T-cell (primary cell): Measurements from ENCODE around the gene ZNF469. TPM values are rescaled to one million over a fixed set of nuclear protein-coding genes. Genes with fewer than 3 reads are reported as not detected.

Experiments
- ATAC-seq, 4 experiments: fragments of 200-7000 bp in 3 of 4; fragments of 150-1000 bp in 1 of 4; cut with Tn5 transposase; replicated peaks in 1 of 4; 1 replicate in 3 of 4; 2 replicates in 1 of 4; pipeline ENCODE4 v1.10.0; 2021; ENCODE audit warnings: moderate library complexity in 3 of 4, mild to moderate bottlenecking in 2 of 4, moderate number of reproducible peaks in 1 of 4
- CTCF ChIA-PET, 2 donors: fragments of 300-600 bp; sonication (Branson Sonifier 250); formaldehyde crosslinking; loops; one replicate each; lab custom pipeline; 2022; ENCODE audit warnings: antibody characterized with exemption in 2 of 2; lab: Charles Lee
- POLR2A ChIA-PET, 2 donors: fragments of 300-600 bp; sonication (Branson Sonifier 250); formaldehyde crosslinking; loops; one replicate each; lab custom pipeline; 2022; ENCODE audit warnings: antibody characterized with exemption in 2 of 2; lab: Charles Lee
- DNase-seq, 35 experiments: peaks; one replicate each; pipeline versions ENCODE4 v3.0.0 to v3.0.0-alpha.2; 2013 to 2023
- H3K27ac ChIP-seq: one replicate; pipeline ENCODE4 v1.5.1; 2013; ENCODE audit warnings: low read length
- H3K27me3 ChIP-seq, 2 experiments: replicated peaks in 1 of 2; 1 replicate in 1 of 2; 2 replicates in 1 of 2; pipeline versions ENCODE4 v1.6.1 to v1.7.0; 2013; ENCODE audit warnings: low read length in 1 of 2, mixed read lengths in 1 of 2; ENCODE audit not compliant: control insufficient read depth in 2 of 2, insufficient read depth in 2 of 2; ENCODE audit errors: extremely low read depth in 1 of 2
- H3K36me3 ChIP-seq, 2 donors: 1 replicate in 1 of 2; 2 replicates in 1 of 2; pipeline versions ENCODE4 v1.6.1 to v1.7.0; 2013; ENCODE audit warnings: low read length in 1 of 2; ENCODE audit not compliant: control insufficient read depth in 2 of 2, insufficient read depth in 1 of 2; ENCODE audit errors: extremely low read depth in 1 of 2
- H3K4me1 ChIP-seq, 2 experiments: 1 replicate in 1 of 2; 2 replicates in 1 of 2; pipeline versions ENCODE4 v1.6.1 to v1.7.0; 2013; ENCODE audit warnings: low read length in 2 of 2, mixed read lengths in 1 of 2; ENCODE audit not compliant: insufficient read depth in 2 of 2, control insufficient read depth in 1 of 2; ENCODE audit errors: extremely low read depth in 1 of 2
- H3K4me3 ChIP-seq, 2 donors: 1 replicate in 1 of 2; 2 replicates in 1 of 2; pipeline versions ENCODE4 v1.5.1 to v1.7.0; 2013; ENCODE audit warnings: mild to moderate bottlenecking in 2 of 2, low read length in 1 of 2, moderate library complexity in 1 of 2; ENCODE audit not compliant: control insufficient read depth in 1 of 2; ENCODE audit errors: extremely low read depth in 1 of 2
- H3K9me3 ChIP-seq: 2 replicates; pipeline ENCODE4 v1.7.0; 2013
- H3K27ac Mint-ChIP-seq, 2 donors: one replicate each; pipeline ENCODE4 v1.8.0; 2020 to 2021; ENCODE audit warnings: mild to moderate bottlenecking in 2 of 2, mixed read lengths in 2 of 2
- H3K27me3 Mint-ChIP-seq, 2 donors: one replicate each; pipeline ENCODE4 v1.8.0; 2021 to 2022; ENCODE audit warnings: mixed read lengths in 2 of 2
- H3K36me3 Mint-ChIP-seq: one replicate; pipeline ENCODE4 v1.8.0; 2021; ENCODE audit warnings: mixed read lengths
- H3K4me1 Mint-ChIP-seq, 3 donors: one replicate each; pipeline ENCODE4 v1.8.0; 2020 to 2022; ENCODE audit warnings: mixed read lengths in 3 of 3, mild to moderate bottlenecking in 1 of 3
- H3K4me3 Mint-ChIP-seq, 3 donors: one replicate each; pipeline ENCODE4 v1.8.0; 2020 to 2022; ENCODE audit warnings: mild to moderate bottlenecking in 3 of 3, mixed read lengths in 3 of 3, moderate library complexity in 3 of 3
- H3K9me3 Mint-ChIP-seq, 3 donors: one replicate each; pipeline ENCODE4 v1.8.0; 2020 to 2022; ENCODE audit warnings: mixed read lengths in 3 of 3
- WGBS: methylation state at CpG from one replicate; pipeline ENCODE4 v1.1.5; 2013; ENCODE audit warnings: missing lambda C conversion rate; ENCODE audit not compliant: insufficient coverage; 5-methylcytosine and 5-hydroxymethylcytosine counted together
- total RNA-seq, 35 experiments: library from RNA in 6 of 35; stranded (reverse) in 6 of 35; fragments of 120-200 nt in 1 of 35; gene quantifications; one replicate each; pipeline versions ENCODE4 v1.2.1 to v1.2.4 and lab custom pipeline; 2013 to 2026

Gene ZNF469
- total RNA-seq, 5 donors from 2014 or later (not counting 1 experiment from before 2014, with no cell fraction given) = 0.63 to 1.8 (median 1.6) TPM

- Mint-ChIP-seq H3K27me3 (no peaks in the 10 kb centered on the region), H3K36me3 (no peaks in the 10 kb centered on the region), H3K9me3 (no peaks in the 10 kb centered on the region), H3K4me3 (no peak overlapping the region), H3K4me1 (peaks cover 5 to 12% (median 9%) of the 10 kb centered on the region in 3 donors), H3K27ac (peak overlapping the region in 1 of 2 donors; percentile 66)
- H3K4me1 ChIP-seq = peaks cover 0 to 11% of the 10 kb centered on the region in 2 experiments
- H3K4me3 ChIP-seq = no peak overlapping the region
- no peaks in the 10 kb centered on the region for H3K36me3 ChIP-seq
- peaks cover 0 to 6% of the 10 kb centered on the region in 2 experiments for H3K27me3 ChIP-seq
- H3K27ac ChIP-seq = no peak overlapping the region
- DNase-seq (peak in 25 of 35 experiments; percentile 2 to 46 (median 19)), ATAC-seq (peak; percentile 43 to 80 (median 62))
- no peaks in the 10 kb centered on the region for H3K9me3 ChIP-seq
- WGBS = 37% methylated on average over 17 of the region's 21 CpGs
- ChIA-PET POLR2A (no interaction called here), CTCF (no interaction called here)
These were observed 34.9 kb upstream of the ZNF469 start for GRCh38 chr16:88347656-88348376.

GRCh38 chr16:88348377-88349152 is 34.2 kb upstream of the ZNF469 start:
- Mint-ChIP-seq H3K36me3 (no peaks in the 10 kb centered on the region), H3K4me1 (peaks cover 5 to 12% (median 9%) of the 10 kb centered on the region in 3 donors), H3K27me3 (no peaks in the 10 kb centered on the region), H3K27ac (peak overlapping the region in 1 of 2 donors; percentile 66), H3K4me3 (no peak overlapping the region), H3K9me3 (no peaks in the 10 kb centered on the region)
- H3K27ac ChIP-seq = no peak overlapping the region
- H3K36me3 ChIP-seq = no peaks in the 10 kb centered on the region
- no peaks in the 10 kb centered on the region for H3K9me3 ChIP-seq
- H3K4me3 ChIP-seq = no peak overlapping the region
- H3K27me3 ChIP-seq = no peaks in the 10 kb centered on the region
- H3K4me1 ChIP-seq = peaks cover 0 to 11% of the 10 kb centered on the region in 2 experiments
- ChIA-PET CTCF (no interaction called here), POLR2A (no interaction called here)
- DNase-seq (no peak), ATAC-seq (no peak)
- WGBS = 85% methylated on average over 23 of the region's 25 CpGs

GRCh38 chr16:88349153-88349902 is 33.4 kb upstream of the ZNF469 start:
- no peaks in the 10 kb centered on the region for H3K27me3 Mint-ChIP-seq
- ATAC-seq (no peak), DNase-seq (no peak)
- peaks cover 5 to 12% (median 9%) of the 10 kb centered on the region in 3 donors for H3K4me1 Mint-ChIP-seq
- Histone ChIP-seq H3K4me1 (peaks cover 0 to 11% of the 10 kb centered on the region in 2 experiments), H3K4me3 (no peak overlapping the region), H3K9me3 (no peaks in the 10 kb centered on the region), H3K27ac (no peak overlapping the region), H3K36me3 (no peaks in the 10 kb centered on the region), H3K27me3 (peaks cover 0 to 6% of the 10 kb centered on the region in 2 experiments)
- no peaks in the 10 kb centered on the region for H3K36me3 Mint-ChIP-seq
- no peak overlapping the region for H3K27ac Mint-ChIP-seq
- no peaks in the 10 kb centered on the region for H3K9me3 Mint-ChIP-seq
- WGBS = 93% methylated on average over 11 of the region's 12 CpGs
- no peak overlapping the region for H3K4me3 Mint-ChIP-seq
- ChIA-PET POLR2A (no interaction called here), CTCF (no interaction called here)

- Mint-ChIP-seq H3K27ac (no peak overlapping the region), H3K36me3 (no peaks in the 10 kb centered on the region), H3K27me3 (no peaks in the 10 kb centered on the region), H3K9me3 (no peaks in the 10 kb centered on the region), H3K4me3 (no peak overlapping the region), H3K4me1 (peaks cover 5 to 12% (median 9%) of the 10 kb centered on the region in 3 donors)
- ChIA-PET CTCF (no interaction called here), POLR2A (no interaction called here)
- H3K9me3 ChIP-seq = no peaks in the 10 kb centered on the region
- no peaks in the 10 kb centered on the region for H3K36me3 ChIP-seq
- H3K27me3 ChIP-seq = peaks cover 0 to 6% of the 10 kb centered on the region in 2 experiments
- no peak overlapping the region for H3K4me3 ChIP-seq
- no peak for ATAC-seq
- peaks cover 0 to 11% of the 10 kb centered on the region in 2 experiments for H3K4me1 ChIP-seq
- H3K27ac ChIP-seq = no peak overlapping the region
- DNase-seq = no peak
- 89% methylated on average over 26 of the region's 32 CpGs for WGBS
These were observed 32.6 kb upstream of the ZNF469 start for GRCh38 chr16:88349903-88350900.

- peaks cover 0 to 7% of the 10 kb centered on the region in 2 experiments for H3K27me3 ChIP-seq
- H3K4me3 Mint-ChIP-seq = no peak overlapping the region
- no peaks in the 10 kb centered on the region for H3K9me3 Mint-ChIP-seq
- H3K36me3 Mint-ChIP-seq = no peaks in the 10 kb centered on the region
- H3K9me3 ChIP-seq = no peaks in the 10 kb centered on the region
- H3K36me3 ChIP-seq = no peaks in the 10 kb centered on the region
- DNase-seq (no peak), ATAC-seq (no peak)
- peaks cover 5 to 12% (median 9%) of the 10 kb centered on the region in 3 donors for H3K4me1 Mint-ChIP-seq
- no peak overlapping the region for H3K4me3 ChIP-seq
- POLR2A ChIA-PET = no interaction called here
- 87% methylated on average over 10 of the region's 15 CpGs for WGBS
- H3K4me1 ChIP-seq = peaks cover 0 to 11% of the 10 kb centered on the region in 2 experiments
- H3K27ac Mint-ChIP-seq = no peak overlapping the region
- CTCF ChIA-PET = no interaction called here
- H3K27ac ChIP-seq = no peak overlapping the region
- H3K27me3 Mint-ChIP-seq = no peaks in the 10 kb centered on the region
These were observed 31.8 kb upstream of the ZNF469 start for GRCh38 chr16:88350922-88351321.
